CD14-positive monocyte (primary cell): Measurements from ENCODE around the gene ANKRD12. TPM values are rescaled to one million over a fixed set of nuclear protein-coding genes. Genes with fewer than 3 reads are reported as not detected.

Source experiments
- DNase-seq, 3 donors: peaks; one replicate each; pipeline ENCODE4 v3.0.0-alpha.2; 2011 to 2022
- H2AFZ ChIP-seq: 2 replicates; pipeline ENCODE4 v1.6.0; 2012; ENCODE audit warnings: mild to moderate bottlenecking, low read depth, low read length, inconsistent platforms; ENCODE audit not compliant: insufficient read depth, poor library complexity, severe bottlenecking
- H3K27ac ChIP-seq, 2 donors: 1 replicate in 1 of 2; 2 replicates in 1 of 2; pipeline ENCODE4 v1.5.1; 2012 to 2013; ENCODE audit warnings: low read length in 2 of 2, control low read depth in 1 of 2, inconsistent platforms in 1 of 2, low read depth in 1 of 2, mild to moderate bottlenecking in 1 of 2
- H3K27me3 ChIP-seq, 2 donors: one replicate each; pipeline versions ENCODE4 v1.6.0 to v1.6.1; 2011 to 2013; ENCODE audit warnings: low read length in 2 of 2; ENCODE audit not compliant: control insufficient read depth in 2 of 2, insufficient read depth in 2 of 2
- H3K36me3 ChIP-seq, 2 donors: replicated peaks in 1 of 2; 1 replicate in 1 of 2; 2 replicates in 1 of 2; pipeline versions ENCODE4 v1.5.1 to v1.6.1; 2012 to 2013; ENCODE audit warnings: low read length in 2 of 2, control low read depth in 1 of 2, inconsistent platforms in 1 of 2, mild to moderate bottlenecking in 1 of 2; ENCODE audit not compliant: insufficient read depth in 2 of 2, control insufficient read depth in 1 of 2
- H3K4me1 ChIP-seq, 2 donors: 1 replicate in 1 of 2; 2 replicates in 1 of 2; pipeline versions ENCODE4 v1.5.1 to v1.6.1; 2012 to 2013; ENCODE audit warnings: low read length in 2 of 2, control low read depth in 1 of 2, inconsistent platforms in 1 of 2, mild to moderate bottlenecking in 1 of 2, moderate library complexity in 1 of 2; ENCODE audit not compliant: insufficient read depth in 2 of 2, control insufficient read depth in 1 of 2
- H3K4me2 ChIP-seq: replicated peaks from 2 replicates; pipeline ENCODE3; 2012; ENCODE audit warnings: low read length, moderate library complexity, mild to moderate bottlenecking; ENCODE audit not compliant: poor library complexity, severe bottlenecking; ENCODE audit errors: extremely low read depth
- H3K4me3 ChIP-seq, 3 experiments: fragments of 200-600 bp in 1 of 3; sonication (generic) in 1 of 3; replicated peaks in 1 of 3; 1 replicate in 2 of 3; 2 replicates in 1 of 3; pipeline ENCODE4 v1.5.1; 2011 to 2013; ENCODE audit warnings: low read length in 3 of 3, mild to moderate bottlenecking in 3 of 3, control low read depth in 2 of 3, low read depth in 2 of 3, inconsistent platforms in 1 of 3, moderate library complexity in 1 of 3
- H3K79me2 ChIP-seq: 2 replicates; pipeline ENCODE4 v1.6.0; 2012; ENCODE audit warnings: mild to moderate bottlenecking, control low read depth, inconsistent platforms, low read length, moderate library complexity; ENCODE audit not compliant: insufficient read depth
- H3K9ac ChIP-seq: 2 replicates; pipeline ENCODE4 v1.6.0; 2017; ENCODE audit warnings: low read length, mild to moderate bottlenecking; ENCODE audit not compliant: insufficient read depth, poor library complexity, severe bottlenecking
- H3K9me3 ChIP-seq, 2 donors: replicated peaks in 1 of 2; 1 replicate in 1 of 2; 2 replicates in 1 of 2; pipeline versions ENCODE4 v1.5.1 to v1.6.1; 2012 to 2013; ENCODE audit warnings: low read length in 2 of 2, control low read depth in 1 of 2; ENCODE audit not compliant: control insufficient read depth in 1 of 2, insufficient read depth in 1 of 2
- H4K20me1 ChIP-seq: 2 replicates; pipeline ENCODE4 v1.6.0; 2012; ENCODE audit warnings: mild to moderate bottlenecking, low read length, control low read depth, moderate library complexity; ENCODE audit not compliant: insufficient read depth
- H3K27ac Mint-ChIP-seq, 7 donors: one replicate each; pipeline ENCODE4 v1.8.0; 2020; ENCODE audit warnings: mild to moderate bottlenecking in 7 of 7, mixed read lengths in 7 of 7, moderate library complexity in 6 of 7, inconsistent platforms in 2 of 7
- H3K27me3 Mint-ChIP-seq, 3 donors: one replicate each; pipeline ENCODE4 v1.8.0; 2021 to 2022; ENCODE audit warnings: low read depth in 3 of 3, mild to moderate bottlenecking in 3 of 3, mixed read lengths in 3 of 3, moderate library complexity in 3 of 3, inconsistent platforms in 1 of 3
- H3K36me3 Mint-ChIP-seq, 2 donors: one replicate each; pipeline ENCODE4 v1.8.0; 2020; ENCODE audit warnings: mixed read lengths in 2 of 2, inconsistent platforms in 1 of 2, mild to moderate bottlenecking in 1 of 2
- H3K4me1 Mint-ChIP-seq: one replicate; pipeline ENCODE4 v1.8.0; 2020; ENCODE audit warnings: mild to moderate bottlenecking, mixed read lengths
- H3K4me3 Mint-ChIP-seq, 2 donors: one replicate each; pipeline ENCODE4 v1.8.0; 2020; ENCODE audit warnings: mild to moderate bottlenecking in 2 of 2, mixed read lengths in 2 of 2, moderate library complexity in 1 of 2
- H3K9me3 Mint-ChIP-seq, 7 donors: one replicate each; pipeline ENCODE4 v1.8.0; 2020 to 2022; ENCODE audit warnings: mixed read lengths in 7 of 7, mild to moderate bottlenecking in 6 of 7, moderate library complexity in 6 of 7, inconsistent platforms in 2 of 7
- WGBS: methylation state at CpG from one replicate; pipeline ENCODE4 v1.1.5; 2013; ENCODE audit warnings: missing lambda C conversion rate; ENCODE audit not compliant: insufficient coverage; 5-methylcytosine and 5-hydroxymethylcytosine counted together
- intact Hi-C, 2 donors: fragments of 100-400 bp; cut with micrococcal nuclease; formaldehyde crosslinking; loops; one replicate each; pipeline versions ENCODE4 v1.15.0 to v1.15.1; 2023
- polyA plus RNA-seq, 3 donors: library from polyadenylated mRNA; depleted of rRNA in 1 of 3; unstranded in 2 of 3; stranded (reverse) in 1 of 3; fragments of 300-500 nt in 2 of 3; fragments of >200 nt in 1 of 3; fragmentation: Illumina TruSeq in 2 of 3; gene quantifications; 1 replicate in 2 of 3; 2 replicates in 1 of 3; pipeline ENCODE4 v1.2.3, GENCODE V29; 2012 to 2021
- TF ChIP-seq, protein P1 (sequence below): fragments of 200-600 bp; IDR thresholded peaks from one replicate; pipeline ENCODE4 v1.8.0; 2022; ENCODE audit warnings: antibody characterized with exemption, mild to moderate bottlenecking

ANKRD12 gene
- polyA plus RNA-seq, 3 donors = 9.3 to 15.5 (median 15.4) TPM

DNA sequence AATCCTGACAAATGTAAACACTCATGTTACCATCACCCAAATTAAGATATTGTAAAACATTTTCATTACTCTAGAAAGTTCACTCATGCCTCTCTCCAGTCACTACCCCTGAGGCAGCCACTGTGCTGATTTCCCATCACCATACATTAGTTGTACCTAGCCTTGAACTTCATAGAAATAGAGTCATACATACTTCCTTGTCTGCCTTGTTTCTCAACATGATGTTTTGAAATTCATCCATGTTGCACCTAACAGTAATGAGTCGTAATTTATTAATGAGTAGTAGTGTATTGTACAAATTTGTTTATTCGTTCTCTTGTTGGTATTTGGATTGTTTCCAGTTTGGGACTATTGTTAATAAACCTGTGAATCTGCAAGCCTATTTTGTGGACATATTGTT is 149.0 kb downstream of the ANKRD12 start:
- Histone ChIP-seq H3K27me3 (no peaks in the 10 kb centered on the region), H3K36me3 (peaks cover 16 to 36% of the 10 kb centered on the region in 2 donors), H3K4me2 (no peak overlapping the region), H3K27ac (no peak overlapping the region), H4K20me1 (no peaks in the 10 kb centered on the region), H2AFZ (no peak overlapping the region), H3K79me2 (no peaks in the 10 kb centered on the region), H3K9me3 (peaks cover 0 to 5% of the 10 kb centered on the region in 2 donors), H3K9ac (no peak overlapping the region), H3K4me3 (no peak overlapping the region), H3K4me1 (no peaks in the 10 kb centered on the region)
- Mint-ChIP-seq H3K27ac (peak overlapping the region in 1 of 7 donors; percentile 66), H3K4me3 (no peak overlapping the region), H3K36me3 (peaks cover 17 to 26% of the 10 kb centered on the region in 2 donors), H3K4me1 (no peaks in the 10 kb centered on the region), H3K9me3 (peaks cover 0 to 10% (median 6%) of the 10 kb centered on the region in 7 donors), H3K27me3 (no peaks in the 10 kb centered on the region)
- TF ChIP-seq, protein P1, sequence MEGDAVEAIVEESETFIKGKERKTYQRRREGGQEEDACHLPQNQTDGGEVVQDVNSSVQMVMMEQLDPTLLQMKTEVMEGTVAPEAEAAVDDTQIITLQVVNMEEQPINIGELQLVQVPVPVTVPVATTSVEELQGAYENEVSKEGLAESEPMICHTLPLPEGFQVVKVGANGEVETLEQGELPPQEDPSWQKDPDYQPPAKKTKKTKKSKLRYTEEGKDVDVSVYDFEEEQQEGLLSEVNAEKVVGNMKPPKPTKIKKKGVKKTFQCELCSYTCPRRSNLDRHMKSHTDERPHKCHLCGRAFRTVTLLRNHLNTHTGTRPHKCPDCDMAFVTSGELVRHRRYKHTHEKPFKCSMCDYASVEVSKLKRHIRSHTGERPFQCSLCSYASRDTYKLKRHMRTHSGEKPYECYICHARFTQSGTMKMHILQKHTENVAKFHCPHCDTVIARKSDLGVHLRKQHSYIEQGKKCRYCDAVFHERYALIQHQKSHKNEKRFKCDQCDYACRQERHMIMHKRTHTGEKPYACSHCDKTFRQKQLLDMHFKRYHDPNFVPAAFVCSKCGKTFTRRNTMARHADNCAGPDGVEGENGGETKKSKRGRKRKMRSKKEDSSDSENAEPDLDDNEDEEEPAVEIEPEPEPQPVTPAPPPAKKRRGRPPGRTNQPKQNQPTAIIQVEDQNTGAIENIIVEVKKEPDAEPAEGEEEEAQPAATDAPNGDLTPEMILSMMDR = no peak
- no peak for DNase-seq
- no CpG with 5 or more reads among the region's 2 CpGs for WGBS
- intact Hi-C loops = no loop called here

DNA sequence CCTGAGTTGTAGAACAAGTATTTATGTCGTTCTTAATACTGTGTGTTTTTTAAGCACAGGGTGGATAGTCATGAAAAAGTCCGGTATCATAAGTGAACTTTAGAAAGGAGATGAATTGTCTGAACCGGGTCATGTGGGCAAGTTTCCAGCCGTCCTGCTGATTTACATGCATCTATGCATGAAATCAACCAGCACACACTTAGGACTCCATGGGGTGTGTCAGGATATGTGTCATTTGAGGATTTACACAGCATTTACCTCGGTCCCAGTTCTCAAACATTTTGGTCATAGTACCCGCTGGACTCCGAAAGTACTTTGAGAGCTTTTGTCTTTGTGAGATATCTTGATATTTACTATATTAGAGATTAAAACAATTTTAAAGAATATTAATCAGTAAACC is 150.5 kb downstream of the ANKRD12 start:
- Histone ChIP-seq H3K27ac (no peak overlapping the region), H3K4me1 (no peaks in the 10 kb centered on the region), H4K20me1 (no peaks in the 10 kb centered on the region), H3K79me2 (no peaks in the 10 kb centered on the region), H3K4me2 (no peak overlapping the region), H3K27me3 (no peaks in the 10 kb centered on the region), H3K9me3 (peaks cover 3 to 10% of the 10 kb centered on the region in 2 donors), H2AFZ (no peak overlapping the region), H3K36me3 (peaks cover 5 to 21% of the 10 kb centered on the region in 2 donors), H3K9ac (no peak overlapping the region), H3K4me3 (no peak overlapping the region)
- no CpG with 5 or more reads among the region's 7 CpGs for WGBS
- TF ChIP-seq, protein P1 = no peak
- H3K9me3 Mint-ChIP-seq = peaks cover 3 to 20% (median 18%) of the 10 kb centered on the region in 7 donors
- intact Hi-C loops = no loop called here
- no peak overlapping the region for H3K27ac Mint-ChIP-seq
- H3K36me3 Mint-ChIP-seq = peaks cover 9 to 19% of the 10 kb centered on the region in 2 donors
- no peak for DNase-seq
- H3K27me3 Mint-ChIP-seq = no peaks in the 10 kb centered on the region
- no peak overlapping the region for H3K4me3 Mint-ChIP-seq
- H3K4me1 Mint-ChIP-seq = no peaks in the 10 kb centered on the region
